ENCODE measurements around the gene WDFY3.

The WDFY3 gene

GRCh38 chr4:84952004-84952403 is 14.5 kb downstream of the WDFY3 start:
- DNase-seq = no peak

DNA sequence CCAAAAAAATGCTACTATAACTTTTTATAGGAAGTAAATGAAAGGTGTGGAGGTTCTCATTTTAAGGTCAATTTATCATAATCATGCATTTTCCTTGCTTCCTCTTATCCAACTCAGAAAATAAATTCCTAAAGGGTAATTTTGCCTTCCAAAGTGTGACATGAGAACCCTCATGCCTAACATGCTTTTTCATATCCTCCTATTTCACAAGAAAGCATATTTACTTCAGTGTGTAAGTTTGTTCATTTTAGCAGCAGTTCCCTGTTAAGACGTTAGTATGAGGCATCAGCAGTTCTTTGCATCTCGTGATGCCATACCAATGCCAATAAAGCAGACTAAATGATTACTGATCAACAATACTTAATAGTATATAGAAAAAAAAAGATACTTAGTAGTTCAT is 18.4 kb downstream of the WDFY3 start:
- no peak for DNase-seq

GRCh38 chr4:84944947-84945346 is 21.5 kb downstream of the WDFY3 start:
- no peak for DNase-seq

DNA sequence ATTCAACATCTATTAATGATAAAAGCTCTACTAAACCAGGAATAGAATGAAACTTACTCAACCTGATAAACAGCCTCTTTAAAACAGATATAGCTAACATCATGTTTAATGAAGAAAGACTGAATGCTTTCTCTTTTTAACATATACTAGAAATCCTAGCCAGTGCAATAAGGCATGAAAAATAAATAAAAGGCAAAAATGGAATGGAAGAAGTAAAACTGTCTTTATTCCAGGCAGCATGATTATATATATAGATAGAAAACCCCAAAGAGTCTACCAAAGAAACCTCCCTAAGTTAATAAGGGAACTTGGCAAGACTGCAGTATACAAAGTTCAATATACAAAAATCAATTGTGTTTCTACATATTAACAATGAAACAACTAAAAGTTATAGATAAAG is 25.5 kb downstream of the WDFY3 start:
- DNase-seq = no peak

- DNase-seq = no peak
Observed at GRCh38 chr4:84939113-84939512, 27.4 kb downstream of the WDFY3 start.

GRCh38 chr4:84938316-84938715 is 28.2 kb downstream of the WDFY3 start:
- DNase-seq = no peak

DNA sequence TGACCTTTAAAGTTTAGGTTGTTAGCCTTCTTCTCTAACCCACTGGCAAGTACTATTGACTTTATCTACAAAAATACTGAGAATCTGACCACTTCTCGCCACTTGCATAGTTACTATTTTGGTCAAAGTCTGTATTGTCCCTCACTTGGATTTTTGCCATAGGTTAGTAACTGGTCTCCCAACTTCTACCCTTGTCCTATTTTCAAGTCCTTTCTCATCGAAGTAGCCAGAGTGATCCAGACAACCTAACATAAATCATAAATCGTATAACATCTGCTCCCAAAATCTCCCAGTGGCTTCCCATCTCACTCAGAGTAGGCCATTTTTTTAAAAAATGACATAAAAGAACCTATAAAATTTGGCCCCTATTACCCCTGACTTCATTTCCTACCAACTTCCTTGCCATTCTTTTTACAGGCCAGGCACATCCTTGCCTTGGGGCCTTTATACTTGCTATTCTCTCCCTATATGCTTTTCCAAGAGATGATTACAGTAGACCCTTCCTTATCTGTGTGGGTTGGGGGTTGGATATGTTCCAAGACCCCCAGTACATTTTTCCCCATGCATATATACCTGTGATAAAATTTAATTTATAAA is 29.0 kb downstream of the WDFY3 start:
- no peak for DNase-seq

DNA sequence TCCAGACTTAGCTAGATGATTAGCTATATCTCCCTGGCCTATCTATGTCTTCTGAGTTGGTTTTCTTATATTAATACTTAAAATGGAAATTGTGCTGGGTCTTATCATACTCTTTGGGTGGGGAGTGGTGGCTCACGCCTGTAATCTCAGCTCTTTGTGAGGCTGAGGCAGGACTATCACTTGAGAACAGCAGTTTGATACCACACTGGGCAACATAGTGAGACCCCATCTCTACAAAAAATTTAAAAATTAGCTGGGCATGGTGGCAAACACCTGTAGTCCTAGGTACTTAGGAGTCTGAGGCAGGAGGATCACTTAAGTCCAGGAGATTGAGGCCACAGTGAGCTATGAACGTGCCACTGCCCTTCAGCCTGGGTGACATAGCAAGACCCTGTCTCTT is 30.4 kb downstream of the WDFY3 start:
- DNase-seq = no peak

GRCh38 chr4:84932462-84932861 is 34.0 kb downstream of the WDFY3 start:
- no peak for DNase-seq

DNA sequence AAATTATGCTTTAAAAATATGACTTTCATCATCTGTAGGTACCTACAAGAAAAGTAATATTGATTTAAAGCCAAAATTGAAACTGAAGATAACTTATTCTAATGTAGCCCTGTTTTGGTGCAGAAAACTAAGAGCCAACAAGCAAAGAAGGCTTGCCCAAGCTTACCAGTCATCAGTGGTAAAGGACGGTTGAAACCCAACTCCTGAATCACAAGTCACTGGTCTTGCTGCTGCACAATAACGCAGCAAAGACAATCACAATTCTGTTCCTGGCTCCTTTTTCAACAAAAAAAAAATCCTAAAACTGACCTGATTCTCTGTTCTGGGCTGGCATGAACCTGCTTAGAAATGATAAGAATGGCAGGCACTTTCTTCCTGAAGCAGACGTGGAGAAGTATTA is 34.5 kb downstream of the WDFY3 start:
- no peak for DNase-seq

GRCh38 chr4:84931274-84931673 is 35.2 kb downstream of the WDFY3 start:
- DNase-seq = no peak

- DNase-seq = no peak
Observed at GRCh38 chr4:84928089-84928488, 38.4 kb downstream of the WDFY3 start.

DNA sequence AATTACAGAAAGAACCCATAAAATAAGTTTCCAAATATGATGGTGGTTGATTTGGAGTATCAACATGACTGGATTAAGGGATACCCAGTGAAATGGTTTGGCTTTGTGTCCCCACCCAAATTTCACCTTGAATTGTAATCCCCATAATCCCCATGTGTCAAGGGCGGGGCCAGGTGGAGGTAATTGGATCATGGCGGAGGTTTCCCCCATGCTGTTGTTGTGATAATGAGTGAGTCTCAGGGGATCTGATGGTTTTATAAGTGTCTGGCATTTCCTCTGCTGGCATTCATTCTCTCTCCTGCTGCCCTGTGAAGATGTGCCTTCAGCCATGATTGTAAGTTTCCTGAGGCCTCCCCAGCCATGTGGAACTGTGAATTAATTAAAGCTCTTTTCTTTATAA is 39.1 kb downstream of the WDFY3 start:
- DNase-seq = no peak

DNA sequence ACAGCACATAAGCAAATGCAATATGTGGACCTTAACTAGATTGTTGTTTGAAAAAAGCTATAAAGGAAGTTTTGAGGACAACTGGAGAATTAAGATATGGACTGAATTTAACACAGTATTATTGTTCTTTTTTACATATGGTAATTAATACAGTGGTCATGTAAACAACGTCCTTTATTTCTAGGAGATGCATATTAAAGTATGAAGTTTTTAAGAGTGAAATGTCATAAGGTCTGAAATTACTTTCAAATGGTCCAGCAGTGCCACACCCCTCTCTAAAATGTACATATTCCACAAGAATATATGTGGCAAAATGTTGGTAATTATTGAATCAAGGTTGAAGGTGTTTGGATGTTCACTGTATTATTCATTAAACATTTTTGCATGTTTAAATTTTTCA is 40.9 kb downstream of the WDFY3 start:
- DNase-seq = no peak

- DNase-seq = no peak
Observed at GRCh38 chr4:84924434-84924833, 42.1 kb downstream of the WDFY3 start.

DNA sequence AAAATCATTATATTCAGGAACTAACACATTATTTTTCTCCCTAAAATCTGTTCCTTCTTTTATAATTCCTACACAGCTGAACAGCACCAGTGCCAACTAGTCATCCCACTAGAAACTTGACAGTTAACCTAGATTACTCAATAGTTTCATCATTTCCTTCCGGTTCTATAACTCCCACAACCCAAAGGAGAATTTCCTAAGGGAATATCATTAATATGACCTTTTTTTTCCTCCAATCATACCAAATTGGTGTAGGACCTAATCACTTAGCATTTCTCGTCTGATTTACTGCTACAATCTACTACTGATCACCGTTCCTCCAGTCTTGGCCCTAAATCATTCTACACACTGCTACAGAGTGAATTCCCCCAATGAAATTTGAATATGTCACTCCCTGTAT is 45.9 kb downstream of the WDFY3 start:
- no peak for DNase-seq

- DNase-seq = no peak
Observed at GRCh38 chr4:84917869-84918600, 48.5 kb downstream of the WDFY3 start.

DNA sequence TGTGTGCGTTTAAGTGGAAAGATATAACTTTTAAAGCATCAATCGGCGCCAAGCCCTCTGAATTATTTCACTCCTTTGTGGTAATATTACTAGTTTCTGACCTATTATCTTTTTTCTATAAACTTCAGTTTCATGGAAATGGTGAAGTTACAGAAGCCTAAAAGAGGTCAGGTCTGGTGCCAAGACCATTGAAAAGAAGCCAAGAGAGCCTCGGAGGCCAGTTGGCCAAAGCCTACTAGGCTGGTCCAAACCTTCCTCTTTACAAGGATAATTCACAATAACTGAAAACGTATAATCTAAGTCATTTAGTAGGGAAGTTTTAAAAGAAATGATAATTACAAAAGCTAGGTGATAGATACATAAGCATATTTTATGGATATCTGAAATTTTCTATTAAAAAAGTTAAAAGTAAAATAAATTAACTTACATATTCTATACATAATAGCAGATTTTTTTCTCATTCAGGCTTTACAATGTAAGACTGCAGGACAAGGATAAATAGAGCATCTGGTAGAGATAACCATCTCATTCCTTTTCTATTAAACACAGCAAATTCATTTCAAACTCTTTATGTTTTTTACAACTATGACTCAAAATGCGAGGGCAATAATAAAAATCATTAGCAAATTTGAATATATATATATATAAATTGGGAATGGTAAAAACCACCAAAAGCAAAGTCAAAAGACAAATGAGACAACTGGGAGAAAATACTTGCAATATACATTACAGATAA is 49.2 kb downstream of the WDFY3 start:
- no peak for DNase-seq

GRCh38 chr4:84916227-84916626 is 50.3 kb downstream of the WDFY3 start:
- DNase-seq = no peak

GRCh38 chr4:84915396-84915780 is 51.1 kb downstream of the WDFY3 start:
- no peak for DNase-seq

- no peak for DNase-seq
Observed at GRCh38 chr4:84914686-84915395, 51.6 kb downstream of the WDFY3 start.

- no peak for DNase-seq
Observed at GRCh38 chr4:84913176-84913575, 53.3 kb downstream of the WDFY3 start.

DNA sequence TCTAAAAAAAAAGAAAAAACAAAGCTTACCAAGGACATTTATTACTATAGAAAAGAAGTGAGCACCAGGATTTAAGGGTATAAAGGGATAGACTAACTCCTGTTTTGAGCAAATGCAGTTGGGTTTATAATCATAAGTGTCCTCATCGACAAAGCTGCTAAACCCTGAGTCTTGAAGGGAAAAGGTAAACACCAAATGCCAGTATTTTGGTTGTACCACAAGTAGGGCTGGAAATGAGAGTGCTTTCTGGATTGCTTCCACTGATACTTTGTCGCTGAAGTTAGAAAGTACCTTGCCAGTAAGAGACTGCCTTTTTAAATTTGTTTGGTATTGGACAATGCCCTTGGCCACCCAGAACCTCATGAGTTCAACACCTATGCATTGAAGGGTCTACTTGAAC is 53.7 kb downstream of the WDFY3 start:
- no peak for DNase-seq

DNA sequence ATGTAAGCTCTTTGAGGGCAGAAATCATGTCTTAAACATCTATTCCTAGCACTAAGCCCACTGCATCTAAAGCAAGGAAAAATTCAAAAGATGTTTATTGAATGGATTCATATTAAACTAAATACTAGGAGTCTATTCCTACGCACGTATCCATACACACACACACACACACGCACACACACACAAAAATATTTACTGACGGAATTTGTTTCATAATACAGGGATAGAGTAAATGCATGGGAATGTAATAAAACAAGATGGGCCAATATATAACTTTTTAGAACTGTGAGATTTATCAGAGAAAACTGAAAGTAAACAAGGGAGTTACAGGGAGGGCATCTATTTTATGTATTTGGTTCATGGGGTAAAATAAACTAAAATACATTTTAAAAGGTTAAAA is 57.6 kb downstream of the WDFY3 start:
- no peak for DNase-seq
